Epithelial cell of esophagus (primary cell): Measurements from ENCODE around the gene SLC1A6.
"Not testable (repeated sequence)": the region's sequence is repeated elsewhere in the genome, so short reads cannot be mapped to it uniquely, and the experiment has no call there.

Experiments
- DNase-seq: peaks from one replicate; pipeline ENCODE4 v3.0.0; 2010; ENCODE audit warnings: low read depth
- H3K4me3 ChIP-seq: 2 replicates; pipeline ENCODE4 v1.5.1; 2011; ENCODE audit warnings: mild to moderate bottlenecking, low read length, control low read depth
- TF ChIP-seq, protein P1 (sequence below): IDR thresholded peaks from 2 replicates; pipeline ENCODE4 v1.5.1; 2011; ENCODE audit warnings: low read depth, mild to moderate bottlenecking, low read length, control low read depth, inconsistent platforms; ENCODE audit not compliant: insufficient read depth; ENCODE audit errors: missing control alignments

The SLC1A6 gene

DNA sequence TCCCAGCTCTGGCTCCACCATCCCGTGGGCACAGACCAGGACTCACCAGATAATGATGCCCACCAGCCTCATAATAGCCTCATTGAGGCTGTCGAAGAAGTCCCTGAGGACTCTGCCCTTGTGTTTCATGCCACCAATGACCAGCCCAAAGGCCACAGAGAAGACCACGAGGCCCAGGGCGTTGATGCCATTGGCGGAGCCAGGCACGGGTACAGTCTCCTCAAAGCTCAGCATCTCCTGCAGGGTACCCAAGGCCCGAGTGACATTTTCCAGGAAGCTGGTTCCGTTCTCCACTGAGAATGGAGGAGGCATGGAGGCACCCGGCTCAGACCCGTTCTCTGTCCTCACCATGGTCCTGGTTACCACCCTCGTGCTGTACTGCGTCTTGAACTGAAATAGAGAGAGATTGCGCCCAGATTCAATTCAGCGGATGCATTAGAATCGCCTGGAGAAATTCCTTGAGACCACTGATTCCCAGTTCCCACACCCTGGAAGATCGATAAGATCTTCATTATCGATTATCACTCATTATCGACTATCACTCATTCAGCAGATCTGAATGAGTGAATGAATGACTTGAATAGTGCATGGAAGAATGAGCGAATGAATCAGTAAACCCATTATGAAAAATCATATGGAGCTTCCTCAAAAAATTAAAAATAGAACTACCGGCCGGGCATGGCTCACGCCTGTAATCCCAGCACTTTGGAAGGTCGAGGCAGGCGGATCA lies 17.5 kb downstream of the SLC1A6 start:
- DNase-seq = no peak
- TF ChIP-seq, protein P1, sequence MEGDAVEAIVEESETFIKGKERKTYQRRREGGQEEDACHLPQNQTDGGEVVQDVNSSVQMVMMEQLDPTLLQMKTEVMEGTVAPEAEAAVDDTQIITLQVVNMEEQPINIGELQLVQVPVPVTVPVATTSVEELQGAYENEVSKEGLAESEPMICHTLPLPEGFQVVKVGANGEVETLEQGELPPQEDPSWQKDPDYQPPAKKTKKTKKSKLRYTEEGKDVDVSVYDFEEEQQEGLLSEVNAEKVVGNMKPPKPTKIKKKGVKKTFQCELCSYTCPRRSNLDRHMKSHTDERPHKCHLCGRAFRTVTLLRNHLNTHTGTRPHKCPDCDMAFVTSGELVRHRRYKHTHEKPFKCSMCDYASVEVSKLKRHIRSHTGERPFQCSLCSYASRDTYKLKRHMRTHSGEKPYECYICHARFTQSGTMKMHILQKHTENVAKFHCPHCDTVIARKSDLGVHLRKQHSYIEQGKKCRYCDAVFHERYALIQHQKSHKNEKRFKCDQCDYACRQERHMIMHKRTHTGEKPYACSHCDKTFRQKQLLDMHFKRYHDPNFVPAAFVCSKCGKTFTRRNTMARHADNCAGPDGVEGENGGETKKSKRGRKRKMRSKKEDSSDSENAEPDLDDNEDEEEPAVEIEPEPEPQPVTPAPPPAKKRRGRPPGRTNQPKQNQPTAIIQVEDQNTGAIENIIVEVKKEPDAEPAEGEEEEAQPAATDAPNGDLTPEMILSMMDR = no peak

DNA sequence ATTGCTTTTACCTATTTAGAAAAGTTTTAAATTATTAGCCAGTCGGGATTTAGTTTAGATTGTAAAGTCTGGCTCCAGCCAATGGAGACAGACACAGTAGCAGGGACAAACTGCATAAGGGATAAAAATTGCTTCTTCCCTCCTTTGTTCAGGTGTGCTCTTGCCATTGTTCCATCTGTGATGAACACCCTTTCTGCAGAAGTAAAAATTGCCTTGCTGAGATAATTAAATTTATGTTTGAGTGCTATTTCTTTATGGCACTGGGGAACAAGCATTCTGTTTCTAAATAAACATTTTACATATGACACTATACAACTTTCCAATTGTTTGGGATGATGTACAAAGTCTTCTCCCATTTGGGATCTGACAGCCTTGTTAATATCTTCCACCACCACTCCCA lies 20.4 kb downstream of the SLC1A6 start:
- H3K4me3 ChIP-seq = no peak overlapping the region
- TF ChIP-seq, protein P1 = no peak

More for the DNA sequence above, 17.5 kb downstream of the SLC1A6 start:
- no peak overlapping the region for H3K4me3 ChIP-seq

DNA sequence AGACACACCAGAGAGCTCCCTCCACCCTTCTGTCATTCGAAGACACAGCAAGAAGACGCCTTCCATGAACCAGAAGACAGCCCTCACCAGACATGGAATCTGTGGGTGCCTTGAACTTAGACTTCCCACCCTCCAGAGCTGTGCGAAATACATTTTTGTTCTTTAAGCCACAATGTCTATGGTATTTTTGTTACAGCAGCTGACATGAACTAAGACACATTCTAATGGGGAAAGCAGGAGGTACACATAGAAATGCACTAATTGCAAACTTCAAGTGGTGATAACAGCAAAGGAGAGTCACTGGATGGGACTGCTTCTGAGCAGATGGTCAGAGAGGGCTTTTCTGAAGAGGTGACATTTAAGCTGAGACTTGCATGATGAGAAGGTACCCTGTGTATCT lies 22.2 kb downstream of the SLC1A6 start:
- H3K4me3 ChIP-seq = no peak overlapping the region
- TF ChIP-seq, protein P1 = no peak
- DNase-seq = no peak

More for the DNA sequence above, 20.4 kb downstream of the SLC1A6 start:
- no peak for DNase-seq

DNA sequence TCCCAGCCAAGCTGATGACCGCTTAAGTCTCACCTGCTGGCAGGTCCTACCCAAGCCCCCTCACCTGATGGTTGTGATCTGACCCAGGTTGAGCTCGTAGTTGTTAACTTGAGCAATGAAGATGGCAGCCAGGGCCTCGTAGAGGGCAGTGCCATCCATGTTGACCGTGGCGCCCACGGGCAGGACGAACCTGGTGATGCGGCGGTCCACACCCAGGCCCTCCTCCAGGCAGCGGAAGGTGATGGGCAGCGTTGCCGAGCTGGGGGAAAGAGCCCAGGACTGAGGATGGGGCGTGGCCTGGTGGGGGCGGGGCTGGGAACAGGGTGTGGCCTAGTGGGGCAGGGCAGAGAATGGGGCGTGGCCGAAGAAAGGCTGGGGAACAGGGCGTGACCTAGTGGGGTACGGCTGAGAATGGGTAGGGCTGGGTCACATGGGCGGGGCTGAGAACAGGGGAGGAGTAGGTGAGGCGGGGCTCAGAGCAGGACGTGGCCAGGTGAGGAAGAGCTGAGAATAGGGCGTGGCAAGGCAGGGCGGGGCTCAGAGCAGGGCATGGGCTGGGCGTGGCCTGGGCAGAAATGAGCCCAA lies 25.5 kb downstream of the SLC1A6 start:
- no peak overlapping the region for H3K4me3 ChIP-seq
- TF ChIP-seq, protein P1 = no peak
- no peak for DNase-seq

DNA sequence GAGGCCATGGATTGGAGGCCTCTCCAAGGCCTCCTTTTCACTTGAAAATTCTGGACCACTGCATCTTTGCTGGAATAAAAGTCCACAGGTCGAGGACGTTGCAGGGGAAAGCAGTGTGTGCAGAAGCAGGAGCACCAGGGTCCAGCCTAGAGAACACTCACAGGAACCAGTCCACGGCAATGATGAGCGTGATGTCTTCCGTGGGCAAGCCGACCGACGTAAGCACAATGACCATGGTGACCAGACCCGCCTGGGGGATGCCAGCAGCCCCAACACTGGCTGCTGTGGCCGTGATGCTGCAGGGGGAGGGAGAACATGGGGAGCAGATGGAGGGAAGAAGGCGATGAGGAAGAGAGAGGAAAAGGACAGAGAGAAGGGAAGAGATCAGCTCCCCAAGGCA lies 26.9 kb downstream of the SLC1A6 start:
- no peak for DNase-seq
- TF ChIP-seq, protein P1 = no peak
- no peak overlapping the region for H3K4me3 ChIP-seq

DNA sequence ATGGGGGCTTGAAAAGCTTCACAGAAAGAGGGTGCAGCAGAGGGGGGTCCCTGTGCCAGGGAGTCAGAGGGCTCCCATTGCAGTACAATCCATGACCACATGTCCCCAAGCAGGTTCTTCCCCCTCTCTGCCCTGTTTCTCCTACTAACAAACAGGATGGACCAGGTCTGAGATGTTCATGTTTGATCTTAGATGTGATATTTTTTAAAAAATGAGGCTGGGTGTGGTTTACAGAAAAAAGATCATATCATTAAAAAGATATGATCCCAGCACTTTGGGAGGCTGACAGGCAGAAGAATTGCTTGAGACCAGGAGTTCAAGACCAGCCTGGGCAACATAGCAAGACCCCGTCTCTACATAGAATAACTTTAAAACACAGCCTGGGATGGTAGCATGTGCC lies 29.2 kb downstream of the SLC1A6 start:
- no peak overlapping the region for H3K4me3 ChIP-seq
- TF ChIP-seq, protein P1 = no peak
- no peak for DNase-seq

DNA sequence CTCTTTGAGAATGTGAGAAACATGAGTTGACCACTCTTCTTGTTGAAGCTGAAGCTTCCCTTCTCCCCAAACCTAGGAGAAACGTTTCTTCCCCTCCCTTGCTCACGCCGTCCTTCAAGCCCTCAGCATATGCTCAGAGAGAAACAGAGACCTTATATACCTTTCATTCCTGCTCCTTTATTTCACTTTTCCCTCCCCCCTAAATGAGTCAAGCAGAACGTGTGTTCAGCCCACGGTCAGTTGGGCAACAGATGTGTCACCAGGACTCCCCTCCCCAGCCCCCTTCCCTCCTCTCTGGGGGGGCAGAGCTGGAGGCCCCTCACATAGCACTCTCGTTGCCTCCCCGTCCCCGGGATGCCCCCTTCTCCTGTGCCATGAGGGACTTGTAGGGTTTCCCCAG lies 29.8 kb downstream of the SLC1A6 start:
- TF ChIP-seq, protein P1 = no peak
- no peak overlapping the region for H3K4me3 ChIP-seq
- DNase-seq = no peak

DNA sequence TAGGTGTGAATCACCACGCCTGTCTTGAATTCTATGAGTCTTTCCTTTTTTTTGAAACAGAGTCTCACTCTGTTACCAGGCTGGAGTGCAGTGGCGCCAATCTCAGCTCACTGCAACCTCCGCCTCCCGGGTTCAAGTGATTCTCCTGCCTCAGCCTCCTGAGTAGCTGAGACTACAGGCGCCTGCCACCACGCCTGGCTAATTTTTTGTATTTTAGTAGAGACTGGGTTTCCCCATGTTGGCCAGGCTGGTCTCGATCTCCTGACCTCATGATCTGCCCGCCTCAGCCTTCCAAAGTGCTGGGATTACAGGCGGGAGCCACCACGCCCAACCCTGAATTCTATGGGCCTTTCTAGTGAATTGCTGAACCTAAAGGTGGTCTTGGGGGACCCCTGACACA lies 30.3 kb downstream of the SLC1A6 start:
- DNase-seq, H3K4me3 ChIP-seq: not testable (repeated sequence)
